Lung microvascular endothelial cell (primary cell): ENCODE data around the gene ARHGAP32. TPM values are rescaled to one million over a fixed set of nuclear protein-coding genes. Genes with fewer than 3 reads are reported as not detected.
"Not testable (repeated sequence)": the region's sequence is repeated elsewhere in the genome, so short reads cannot be mapped to it uniquely, and the experiment has no call there.

Experiments
- DNase-seq, 2 donors: peaks; one replicate each; pipeline versions ENCODE4 v3.0.0 to v3.0.0-alpha.2; 2010; ENCODE audit warnings: low read depth in 2 of 2
- total RNA-seq: library from RNA; depleted of rRNA; stranded (reverse); fragments of >200 nt; gene quantifications from 2 replicates; pipeline ENCODE4 v1.2.1, GENCODE V29; 2014

Gene ARHGAP32
- total RNA-seq, 1 donor from 2014 or later, result 6.7 TPM

GRCh38 chr11:129204150-129204838 lies 12.2 kb upstream of the ARHGAP32 start:
- DNase-seq, result no peak

GRCh38 chr11:129202646-129203045 lies 10.5 kb upstream of the ARHGAP32 start:
- no peak for DNase-seq

GRCh38 chr11:129195682-129196081 lies 3.6 kb upstream of the ARHGAP32 start:
- no peak for DNase-seq

- DNase-seq, result no peak
Observed at GRCh38 chr11:129191649-129192048, 476 bp downstream of the ARHGAP32 start.

- DNase-seq, result no peak
Observed at GRCh38 chr11:129190087-129190486, 2.0 kb downstream of the ARHGAP32 start.

GRCh38 chr11:129189646-129190045 lies 2.5 kb downstream of the ARHGAP32 start:
- no peak for DNase-seq

- DNase-seq, result not testable (repeated sequence)
Observed at GRCh38 chr11:129185082-129185481, 7.0 kb downstream of the ARHGAP32 start.

- DNase-seq, result no peak
Observed at GRCh38 chr11:129184581-129184980, 7.5 kb downstream of the ARHGAP32 start.

GRCh38 chr11:129167315-129167714 lies 24.8 kb downstream of the ARHGAP32 start:
- DNase-seq, result no peak

- DNase-seq, result no peak
Observed at GRCh38 chr11:129163714-129164164, 28.4 kb downstream of the ARHGAP32 start.

- not testable (repeated sequence) for DNase-seq
Observed at GRCh38 chr11:129157080-129157479, 35.0 kb downstream of the ARHGAP32 start.

GRCh38 chr11:129155745-129156144 lies 36.4 kb downstream of the ARHGAP32 start:
- no peak for DNase-seq

GRCh38 chr11:129148487-129148886 lies 43.6 kb downstream of the ARHGAP32 start:
- no peak for DNase-seq

- DNase-seq, result peak in 1 of 2 donors; percentile 6
Observed at GRCh38 chr11:129146191-129146590, 45.9 kb downstream of the ARHGAP32 start.

GRCh38 chr11:129145276-129145675 lies 46.8 kb downstream of the ARHGAP32 start:
- no peak for DNase-seq

GRCh38 chr11:129144256-129144655 lies 47.9 kb downstream of the ARHGAP32 start:
- DNase-seq, result no peak

- DNase-seq, result peak; percentile 88 to 98
Observed at GRCh38 chr11:129143335-129143734, 48.8 kb downstream of the ARHGAP32 start.

- peak in 1 of 2 donors; percentile 16 for DNase-seq
Observed at GRCh38 chr11:129141748-129142523, 50.2 kb downstream of the ARHGAP32 start.

GRCh38 chr11:129131316-129131715 lies 60.8 kb downstream of the ARHGAP32 start:
- no peak for DNase-seq

- DNase-seq, result not testable (repeated sequence)
Observed at GRCh38 chr11:129128881-129129620, 63.1 kb downstream of the ARHGAP32 start.

GRCh38 chr11:129119036-129119435 lies 73.1 kb downstream of the ARHGAP32 start:
- no peak for DNase-seq
